ENCODE data around the gene JAKMIP2.

DNA sequence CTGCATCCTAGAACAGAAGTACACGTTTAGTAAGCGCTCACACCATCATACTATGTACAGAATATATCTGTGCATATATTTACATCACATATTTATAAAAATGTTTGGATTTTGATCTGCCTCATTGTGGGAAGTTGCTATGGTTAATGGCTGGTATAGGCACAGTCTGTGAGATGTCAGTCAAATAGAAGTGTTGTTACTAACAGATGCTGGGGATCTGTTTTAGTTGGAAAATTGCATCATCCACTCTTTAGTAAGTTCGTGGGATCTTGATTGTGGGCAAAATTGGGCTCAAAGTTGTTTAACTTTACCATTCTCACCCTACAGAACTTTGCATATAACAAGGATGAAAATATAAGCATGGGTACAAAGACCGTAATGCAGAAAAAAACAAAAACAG, 196.3 kb downstream of the JAKMIP2 start:
- TF ChIP-seq POLR2AphosphoS5 (IDR thresholded peaks at IDR 0.05; ENCODE audit: borderline replicate concordance, low read depth, low read length) (no peak), EZH2 (IDR thresholded peaks at IDR 0.05) (no peak)

Data from SK-N-MC (cell line).